Measurements from ENCODE around the gene DMBX1. TPM values are rescaled to one million over a fixed set of nuclear protein-coding genes. Genes with fewer than 3 reads are reported as not detected.

DMBX1 gene
- polyA plus RNA-seq, 1 donor from 2014 or later = 0.28 TPM

DNA sequence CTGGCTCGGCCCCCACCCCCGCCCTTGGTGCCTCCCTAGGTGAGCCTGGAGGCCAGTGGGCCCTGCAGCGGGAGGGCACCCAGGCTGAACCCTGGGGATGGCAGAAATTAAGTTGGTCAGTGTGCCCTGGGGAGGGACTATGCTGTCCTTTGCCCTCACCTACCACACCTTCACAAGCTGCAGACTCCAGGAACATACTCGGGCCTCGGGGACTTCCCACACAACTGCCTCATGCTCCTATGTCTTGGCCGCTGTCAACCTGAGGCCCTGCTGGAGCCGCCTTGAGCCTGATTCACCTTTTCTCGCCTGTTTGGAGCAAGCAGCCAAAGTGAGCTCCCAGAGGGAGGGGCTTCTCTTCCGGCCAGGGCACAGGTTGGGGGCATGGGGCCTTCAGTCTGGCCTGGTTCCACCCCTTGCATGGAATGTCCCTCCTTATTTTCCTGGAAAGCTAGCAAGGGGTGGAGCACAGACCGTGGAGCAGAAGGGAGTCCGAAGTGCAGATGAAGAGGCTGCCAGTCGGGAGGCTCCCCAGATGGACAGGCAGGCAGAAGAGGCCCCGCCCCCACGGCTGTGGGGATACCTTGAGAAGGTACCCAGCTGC, 37.2 kb downstream of the DMBX1 start:
- Histone ChIP-seq H4K20me1 (ENCODE audit: insufficient read depth) (no peaks in the 10 kb centered on the region), H3K27me3 (ENCODE audit: insufficient read depth, low read depth, low read length) (peaks cover 61% of the 10 kb centered on the region), H3K4me3 (ENCODE audit: low read length) (no peak overlapping the region)

DNA sequence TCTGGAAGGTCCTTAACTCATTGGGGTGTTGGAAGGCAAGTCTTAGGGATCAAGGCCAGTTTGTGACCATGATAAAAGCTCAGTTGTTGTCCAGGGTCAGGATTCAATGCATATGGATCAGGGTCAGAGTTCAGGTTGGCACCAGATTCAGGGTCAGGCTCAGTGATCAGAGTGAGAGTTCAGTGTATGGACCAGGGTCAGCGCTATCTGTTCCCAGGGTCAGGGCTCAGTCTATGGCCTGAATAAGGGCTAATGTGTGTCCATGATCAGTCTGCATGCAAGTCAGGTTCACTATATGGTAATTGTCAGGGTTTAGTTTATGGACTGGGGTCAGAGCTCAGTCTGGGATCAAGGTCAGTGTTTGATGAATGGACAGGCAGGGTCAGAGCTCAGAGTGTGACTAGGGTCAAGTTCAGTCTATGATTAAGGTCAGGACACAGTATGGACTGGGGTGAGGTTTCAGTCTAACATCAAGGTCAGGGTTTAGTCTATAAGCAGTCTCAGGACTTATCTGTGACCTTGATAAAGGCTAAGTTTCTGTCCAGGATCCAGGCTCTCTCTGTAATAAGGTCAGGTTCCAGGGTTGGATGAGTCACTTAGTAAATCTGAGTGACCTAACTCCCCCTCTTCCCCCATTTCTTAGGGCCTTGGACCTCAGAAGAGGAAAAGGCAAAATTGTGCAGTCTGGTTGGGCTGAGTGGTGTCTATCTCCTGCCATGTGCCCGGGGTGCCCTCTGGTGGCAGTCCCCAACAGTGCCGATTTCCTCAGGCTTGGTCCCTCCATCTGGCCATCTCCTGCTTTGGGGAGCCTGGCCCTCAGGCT, 38.0 kb downstream of the DMBX1 start:
- TF ChIP-seq CTCF (IDR thresholded peaks at IDR 0.05; ENCODE audit: poor library complexity, severe bottlenecking) (peak; percentile 90), MXI1 (conservative IDR thresholded peaks at IDR 0.05; ENCODE audit: poor library complexity, severe bottlenecking) (peak; percentile 31), POLR2AphosphoS5 (IDR thresholded peaks at IDR 0.05) (no peak), RAD21 (conservative IDR thresholded peaks at IDR 0.05) (peak; percentile 91), EP300 (conservative IDR thresholded peaks at IDR 0.05; ENCODE audit: poor library complexity, severe bottlenecking) (no peak), SMC3 (conservative IDR thresholded peaks at IDR 0.05; ENCODE audit: poor library complexity) (peak; percentile 95)
- Histone ChIP-seq H3K9me2 (ENCODE audit: insufficient read depth, low read length) (no peaks in the 10 kb centered on the region), H3K79me2 (replicated peaks; ENCODE audit: insufficient read depth, low read length) (no peaks in the 10 kb centered on the region), H3K9ac (ENCODE audit: low read length) (no peak overlapping the region), H3K4me3 (ENCODE audit: low read length) (no peak overlapping the region), H3K4me2 (ENCODE audit: low read length) (no peak overlapping the region), H3K27me3 (ENCODE audit: insufficient read depth, low read depth, low read length) (peaks cover 70% of the 10 kb centered on the region), H2AFZ (ENCODE audit: low read depth, low read length) (no peak overlapping the region), H3K36me3 (ENCODE audit: insufficient read depth, low read length) (no peaks in the 10 kb centered on the region), H4K20me1 (ENCODE audit: insufficient read depth) (no peaks in the 10 kb centered on the region), H3K9me3 (ENCODE audit: low read length) (no peaks in the 10 kb centered on the region), H3K27ac (ENCODE audit: low read length) (no peak overlapping the region), H3F3A (ENCODE audit: insufficient read depth, low read length, poor library complexity, severe bottlenecking) (no peaks in the 10 kb centered on the region)

More for the DNA sequence above, 37.2 kb downstream of the DMBX1 start:
- no peaks in the 10 kb centered on the region for H3K9me3 ChIP-seq (ENCODE audit: low read length)
- no peaks in the 10 kb centered on the region for H3K79me2 ChIP-seq (replicated peaks; ENCODE audit: insufficient read depth, low read length)
- H3K36me3 ChIP-seq (ENCODE audit: insufficient read depth, low read length) = no peaks in the 10 kb centered on the region
- H3K4me2 ChIP-seq (ENCODE audit: low read length) = no peak overlapping the region
- TF ChIP-seq MXI1 (conservative IDR thresholded peaks at IDR 0.05; ENCODE audit: poor library complexity, severe bottlenecking) (no peak), POLR2AphosphoS5 (IDR thresholded peaks at IDR 0.05) (no peak), TAF1 (IDR thresholded peaks at IDR 0.05; ENCODE audit: low read depth) (no peak), RAD21 (conservative IDR thresholded peaks at IDR 0.05) (no peak)
- no peaks in the 10 kb centered on the region for H3K9me2 ChIP-seq (ENCODE audit: insufficient read depth, low read length)
- H3K9ac ChIP-seq (ENCODE audit: low read length) = no peak overlapping the region
- H2AFZ ChIP-seq (ENCODE audit: low read depth, low read length) = no peak overlapping the region
- H3F3A ChIP-seq (ENCODE audit: insufficient read depth, low read length, poor library complexity, severe bottlenecking) = no peaks in the 10 kb centered on the region
- H3K27ac ChIP-seq (ENCODE audit: low read length) = no peak overlapping the region

DNA sequence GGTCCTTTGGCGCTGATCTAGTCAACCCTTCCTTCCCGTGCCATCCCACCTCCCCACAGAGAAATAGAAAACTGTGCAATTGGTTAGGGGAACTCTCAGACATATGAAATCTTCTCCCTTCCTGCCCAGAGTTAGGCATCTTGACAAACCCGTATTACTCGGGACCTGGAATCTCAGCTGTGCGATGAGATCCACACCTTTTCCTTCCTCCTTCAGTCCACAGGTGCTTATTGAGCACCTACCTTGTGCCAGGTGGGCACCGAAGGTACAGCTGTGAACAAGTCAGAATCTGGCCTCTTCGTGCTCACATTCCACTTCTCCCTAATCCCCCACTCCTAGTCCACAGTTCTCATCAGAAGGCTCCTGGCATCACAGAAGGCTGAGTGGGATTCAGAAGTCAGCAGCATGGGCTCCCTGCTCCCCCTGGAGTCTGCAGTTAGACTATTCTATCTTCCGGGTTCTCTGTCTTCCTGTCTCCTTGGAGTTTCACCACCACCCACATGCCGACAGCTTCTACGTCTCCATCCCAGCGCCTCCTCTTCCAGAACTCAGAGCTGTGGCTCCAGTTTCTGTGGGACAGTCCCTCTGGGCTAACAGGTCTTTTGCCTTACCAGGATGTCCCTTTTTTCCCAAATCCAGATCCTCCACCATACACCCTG, 38.8 kb downstream of the DMBX1 start:
- TF ChIP-seq POLR2AphosphoS5 (IDR thresholded peaks at IDR 0.05) = no peak
- peak; percentile 65 for TF ChIP-seq SMC3 (conservative IDR thresholded peaks at IDR 0.05; ENCODE audit: poor library complexity)
- Histone ChIP-seq H3K27ac (ENCODE audit: low read length) (no peak overlapping the region), H3K9ac (ENCODE audit: low read length) (no peak overlapping the region), H3K79me2 (replicated peaks; ENCODE audit: insufficient read depth, low read length) (no peaks in the 10 kb centered on the region), H4K20me1 (ENCODE audit: insufficient read depth) (no peaks in the 10 kb centered on the region), H3K4me3 (ENCODE audit: low read length) (no peak overlapping the region), H2AFZ (ENCODE audit: low read depth, low read length) (no peak overlapping the region), H3K27me3 (ENCODE audit: insufficient read depth, low read depth, low read length) (peaks cover 71% of the 10 kb centered on the region), H3K36me3 (ENCODE audit: insufficient read depth, low read length) (no peaks in the 10 kb centered on the region), H3K9me2 (ENCODE audit: insufficient read depth, low read length) (no peaks in the 10 kb centered on the region), H3K4me2 (ENCODE audit: low read length) (no peak overlapping the region), H3K9me3 (ENCODE audit: low read length) (no peaks in the 10 kb centered on the region), H3F3A (ENCODE audit: insufficient read depth, low read length, poor library complexity, severe bottlenecking) (no peaks in the 10 kb centered on the region)

All from neural cell (in vitro differentiated cells).